Upper lobe of left lung (tissue), 4 donors: ENCODE data around the gene PRDM11.

Experiments used
- CTCF ChIP-seq, 6 experiments: fragments of 450-650 bp in 4 of 6; fragments of 200-600 bp in 2 of 6; sonication (generic) in 2 of 6; IDR thresholded peaks; one replicate each; pipeline ENCODE4 v1.5.1; 2016 to 2019; ENCODE audit warnings: antibody characterized with exemption in 6 of 6
- POLR2A ChIP-seq, 4 donors: fragments of 450-650 bp; IDR thresholded peaks; one replicate each; pipeline ENCODE4 v1.5.1; 2016 to 2017; ENCODE audit warnings: antibody characterized with exemption in 4 of 4, mild to moderate bottlenecking in 2 of 4

GRCh38 chr11:45250035-45250718, 103.7 kb downstream of the PRDM11 start:
- TF ChIP-seq CTCF (IDR thresholded peaks at IDR 0.05) (no peak), POLR2A (IDR thresholded peaks at IDR 0.05) (no peak)
